GM21619 (cell line): ENCODE measurements around the gene SCAF8.

ENCODE experiments used
- ATAC-seq: cut with Tn5 transposase; IDR thresholded peaks from one replicate; pipeline ENCODE4 v1.9.1; 2021; ENCODE audit not compliant: unreplicated experiment

Gene SCAF8

DNA sequence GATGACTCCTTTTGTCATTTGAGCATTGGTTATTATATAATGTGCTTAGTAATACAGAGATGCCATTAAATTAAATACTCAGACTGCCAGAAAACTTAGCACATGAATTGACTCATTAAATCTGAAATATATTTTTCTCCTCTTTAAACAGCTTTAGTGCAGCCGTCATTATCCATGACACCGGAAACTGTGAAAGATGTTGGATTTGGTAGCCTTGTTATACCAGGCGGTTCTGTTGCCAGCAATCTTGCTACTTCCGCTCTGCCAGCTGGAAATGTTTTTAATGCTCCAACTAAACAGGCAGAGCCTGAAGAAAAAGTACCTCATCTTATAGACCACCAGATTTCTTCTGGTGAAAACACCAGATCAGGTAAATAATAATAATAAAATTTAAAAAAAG lies 97.6 kb downstream of the SCAF8 start:
- ATAC-seq = no peak

GRCh38 chr6:154835307-154835706 lies 102.1 kb downstream of the SCAF8 start:
- ATAC-seq = no peak

GRCh38 chr6:154839546-154839945 lies 106.3 kb downstream of the SCAF8 start:
- no peak for ATAC-seq

GRCh38 chr6:154840363-154840762 lies 107.1 kb downstream of the SCAF8 start:
- no peak for ATAC-seq

DNA sequence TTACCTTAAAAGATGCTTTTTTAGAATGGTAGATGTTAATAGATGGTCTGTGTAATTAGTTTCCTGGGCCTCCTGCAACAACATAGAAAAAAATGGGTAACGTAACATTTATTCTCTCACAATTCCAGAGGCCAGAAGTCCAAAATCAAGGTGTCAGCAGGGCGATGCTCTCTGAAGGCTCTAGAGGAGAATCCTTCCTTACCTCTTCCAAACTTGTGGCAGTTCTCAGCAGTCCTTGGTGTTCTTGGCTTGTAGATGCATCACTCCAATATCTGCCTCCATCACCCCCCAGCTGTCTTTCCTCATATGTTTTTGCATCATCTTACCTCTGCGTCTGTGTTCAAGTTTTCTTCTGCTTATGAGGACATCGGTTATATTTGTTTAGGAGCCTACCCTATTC lies 107.9 kb downstream of the SCAF8 start:
- no peak for ATAC-seq

- no peak for ATAC-seq
Measured at GRCh38 chr6:154842833-154843232, 109.6 kb downstream of the SCAF8 start.

- ATAC-seq = no peak
Measured at GRCh38 chr6:154847318-154847717, 114.1 kb downstream of the SCAF8 start.

- no peak for ATAC-seq
Measured at GRCh38 chr6:154848580-154848979, 115.4 kb downstream of the SCAF8 start.

DNA sequence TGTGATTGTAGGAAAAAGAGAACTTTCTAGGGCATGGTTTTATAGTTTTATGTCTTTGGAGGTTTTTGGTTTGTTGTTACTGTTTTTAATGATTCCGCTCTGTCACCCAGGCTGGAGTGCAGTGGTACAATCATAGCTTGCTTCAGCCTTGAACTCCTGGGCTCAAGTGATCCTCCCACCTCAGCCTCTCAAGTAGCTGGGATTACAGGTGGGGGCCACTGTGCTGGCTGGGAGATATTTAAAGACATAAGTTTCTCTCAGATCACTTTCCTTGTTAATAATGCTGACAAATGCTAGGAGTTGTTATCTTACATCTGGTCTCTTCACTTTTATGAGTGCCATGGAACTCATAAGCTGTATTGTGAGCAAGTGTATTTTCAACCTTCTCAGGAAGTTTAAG lies 116.3 kb downstream of the SCAF8 start:
- no peak for ATAC-seq

DNA sequence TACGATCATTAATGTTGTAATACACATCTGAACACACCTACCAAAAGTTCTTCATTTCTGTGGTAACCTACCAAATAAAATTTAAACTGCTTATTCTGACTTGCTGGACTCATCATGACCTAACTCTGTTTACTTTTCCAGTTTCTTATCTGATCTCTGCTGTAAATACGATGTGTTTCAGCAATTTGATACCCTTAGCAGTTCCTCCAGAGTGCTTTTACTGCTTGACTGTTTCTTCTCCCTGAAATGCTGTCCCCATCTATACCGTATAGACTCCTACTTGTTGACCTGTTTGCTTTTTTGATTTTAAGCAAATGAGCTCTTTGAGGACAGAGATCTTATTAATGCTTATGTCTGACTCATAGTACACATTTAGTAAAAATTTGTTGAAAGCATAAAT lies 119.5 kb downstream of the SCAF8 start:
- ATAC-seq = no peak

GRCh38 chr6:154857529-154857928 lies 124.3 kb downstream of the SCAF8 start:
- no peak for ATAC-seq

GRCh38 chr6:154861825-154862224 lies 128.6 kb downstream of the SCAF8 start:
- no peak for ATAC-seq

GRCh38 chr6:154862536-154862935 lies 129.3 kb downstream of the SCAF8 start:
- no peak for ATAC-seq

DNA sequence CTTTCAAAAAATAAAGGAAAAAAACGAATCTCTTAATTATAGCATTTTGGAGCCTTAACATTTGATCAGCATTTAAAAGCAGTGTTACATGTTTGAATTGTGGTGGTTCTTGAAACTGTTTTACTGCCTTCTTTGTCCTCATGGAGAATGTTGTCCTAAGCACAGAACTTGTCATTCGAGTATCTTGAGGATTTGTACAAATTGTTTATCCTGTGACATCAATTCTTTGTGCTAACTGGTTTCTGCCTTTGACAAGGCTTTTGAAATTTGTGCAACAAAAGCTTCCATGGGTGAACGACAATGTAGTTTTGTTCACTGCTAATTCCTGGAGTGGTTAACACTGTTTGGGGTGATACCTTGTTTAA lies 130.8 kb downstream of the SCAF8 start:
- no peak for ATAC-seq

DNA sequence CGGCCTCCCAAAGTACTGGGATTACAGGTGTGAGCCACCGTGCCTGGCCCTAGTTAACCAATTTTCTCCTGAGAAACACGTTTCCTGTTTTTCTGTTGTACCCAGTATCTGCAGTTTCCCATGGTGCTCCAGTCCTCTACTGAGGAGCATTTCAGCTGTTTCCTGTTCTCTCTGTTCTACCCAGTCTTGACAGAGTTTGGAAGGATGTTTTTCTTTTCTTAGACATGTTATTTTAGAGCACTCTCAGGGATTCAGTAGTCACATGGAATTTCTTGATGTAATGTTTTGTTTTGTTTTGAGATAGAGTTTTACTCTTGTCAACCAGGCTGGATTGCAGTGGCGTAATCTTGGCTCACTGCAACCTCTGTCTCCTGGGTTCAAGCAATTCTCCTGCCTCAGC lies 132.1 kb downstream of the SCAF8 start:
- ATAC-seq = no peak

DNA sequence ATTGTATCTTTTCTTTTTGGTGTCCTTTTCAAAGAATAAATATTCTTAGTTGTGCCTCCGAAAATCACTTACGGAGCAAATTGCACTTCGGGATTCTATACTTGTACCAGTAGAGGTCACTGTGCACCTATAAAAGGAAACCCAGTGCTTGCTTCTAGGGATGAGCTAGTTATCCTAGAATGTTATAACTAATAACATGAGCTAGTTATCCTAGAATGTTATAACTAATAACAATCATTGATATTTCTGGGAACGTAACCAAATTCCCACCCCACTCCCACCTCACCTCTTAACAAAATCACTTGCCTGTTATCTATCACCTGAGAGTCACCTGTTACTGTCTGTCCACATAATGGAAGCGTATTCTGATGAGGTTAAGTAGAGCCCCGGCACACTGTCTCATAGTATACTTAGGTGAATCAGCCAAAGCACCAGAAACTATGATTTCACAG lies 135.0 kb downstream of the SCAF8 start:
- ATAC-seq = no peak

DNA sequence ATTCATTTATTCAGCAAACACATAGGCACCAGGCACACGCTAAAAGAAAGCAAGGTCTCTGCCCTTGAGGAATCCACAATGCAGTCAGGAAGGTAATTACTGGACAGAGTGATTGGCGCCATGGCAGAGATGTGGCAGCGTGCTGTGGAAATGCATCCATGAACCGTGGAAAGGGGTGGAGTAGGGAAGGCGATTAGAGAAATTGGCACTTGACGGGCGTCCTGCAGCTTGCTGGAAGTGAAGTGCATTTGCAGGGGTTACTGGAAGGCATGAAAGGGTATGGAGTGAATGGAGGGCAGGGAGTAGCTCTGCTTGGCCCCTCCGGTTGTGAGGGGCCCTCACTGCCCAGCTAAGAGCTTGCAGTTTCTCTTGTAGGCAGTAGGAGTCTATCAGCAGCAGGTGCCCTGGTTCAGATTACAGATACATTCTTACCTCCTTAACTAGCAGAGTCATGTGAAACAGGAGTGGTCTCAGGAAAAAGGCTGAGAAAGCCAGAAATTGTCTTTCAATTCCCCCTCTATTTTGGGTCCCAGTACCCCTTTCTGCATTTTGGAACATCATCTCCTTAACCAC lies 139.4 kb downstream of the SCAF8 start:
- no peak for ATAC-seq

GRCh38 chr6:154873546-154873945 lies 140.3 kb downstream of the SCAF8 start:
- ATAC-seq = no peak

GRCh38 chr6:154874773-154875592 lies 141.8 kb downstream of the SCAF8 start:
- ATAC-seq = no peak

- ATAC-seq = no peak
Measured at GRCh38 chr6:154876486-154877280, 143.5 kb downstream of the SCAF8 start.

GRCh38 chr6:154878871-154879491 lies 145.8 kb downstream of the SCAF8 start:
- ATAC-seq = no peak
